ENCODE results near the gene CYGB. TPM values are rescaled to one million over a fixed set of nuclear protein-coding genes. Genes with fewer than 3 reads are reported as not detected.
A peak's percentile ranks its signal among the peaks of the same experiment; 100 is the strongest.

The CYGB gene
- total and polyA plus RNA-seq, 2 of the 13 experiments (the other 11 are each of a cell fraction or from before 2014, with no cell fraction given): 18.9 to 27.1 TPM

GRCh38 chr17:76499267-76499667, 38.2 kb downstream of the CYGB start (continued):
- TF ChIP-seq AKNA (CRISPR knock-in tag; IDR thresholded peaks at IDR 0.05; ENCODE audit: borderline replicate concordance) (no peak), ZBTB40 (IDR thresholded peaks at IDR 0.05) (no peak), ZBTB40 (CRISPR knock-in tag; IDR thresholded peaks at IDR 0.05) (peak; percentile 77), NR1H2 (CRISPR knock-in tag; IDR thresholded peaks at IDR 0.05; ENCODE audit: borderline replicate concordance, low read depth) (no peak), FOXK1 (CRISPR knock-in tag; IDR thresholded peaks at IDR 0.05; ENCODE audit: borderline replicate concordance, low read depth) (peak; percentile 90), ZNF557 (CRISPR knock-in tag; IDR thresholded peaks at IDR 0.05) (no peak; the same call in 1 of the 2 replicates), BCL3 (CRISPR knock-in tag; IDR thresholded peaks at IDR 0.05) (no peak), THYN1 (CRISPR knock-in tag; IDR thresholded peaks at IDR 0.05; ENCODE audit: borderline replicate concordance, low read depth) (no peak), MLLT10 (CRISPR knock-in tag; IDR thresholded peaks at IDR 0.05) (no peak), ZNF564 (CRISPR knock-in tag; IDR thresholded peaks at IDR 0.05) (0 out of 2 replicates have a peak, but pooled peaks have one; percentile 48)
